ENCODE results near the gene PACC1.

Gene PACC1

DNA sequence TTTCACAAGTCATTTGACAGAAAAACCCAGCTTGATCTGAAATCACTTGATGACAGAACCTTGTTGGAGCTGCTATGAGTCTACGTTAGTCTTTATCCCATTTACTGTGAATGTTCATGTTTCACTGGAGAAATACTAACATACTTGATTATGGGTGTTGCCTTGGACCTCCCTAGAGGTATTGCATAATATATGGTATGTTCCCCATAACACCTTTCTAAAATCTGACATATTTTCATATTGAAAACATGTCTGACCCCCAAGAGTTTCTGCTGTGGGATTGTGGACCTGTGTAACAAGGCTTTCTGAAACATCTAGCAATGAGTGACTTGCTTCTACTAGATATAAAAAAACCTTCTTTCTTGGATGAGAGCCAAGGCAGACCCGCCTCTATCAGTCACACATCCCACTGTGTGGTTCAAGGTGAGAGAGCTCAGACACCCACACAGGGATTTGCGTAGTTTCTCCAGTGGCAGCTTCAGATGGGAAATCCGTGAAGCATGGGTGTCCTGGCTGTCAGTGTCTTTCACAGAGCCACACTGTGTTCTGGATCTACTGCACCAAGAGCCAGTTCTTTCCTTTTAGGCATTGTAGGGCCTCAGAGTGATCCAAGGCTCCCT is 22.6 kb upstream of the PACC1 start:
- no peak for DNase-seq

DNA sequence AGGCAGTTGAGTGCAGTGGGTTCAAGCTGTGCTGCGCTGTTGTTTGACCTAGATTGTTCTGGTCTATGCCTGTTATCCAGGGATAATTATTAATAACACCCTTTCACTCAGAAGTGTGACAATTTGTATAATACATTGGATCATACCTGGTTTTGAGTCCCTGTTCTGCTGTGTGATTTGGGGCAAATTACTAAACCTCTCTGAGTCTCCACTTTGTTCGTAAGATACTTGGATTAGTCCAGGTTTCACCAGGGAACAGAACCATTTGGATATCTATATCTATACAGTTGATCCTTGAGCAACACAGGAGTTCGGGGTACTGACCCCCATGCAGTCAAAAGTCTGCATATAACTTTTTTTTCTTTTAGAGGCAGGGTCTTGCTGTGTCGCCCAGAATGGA is 20.3 kb upstream of the PACC1 start:
- no peak for DNase-seq

DNA sequence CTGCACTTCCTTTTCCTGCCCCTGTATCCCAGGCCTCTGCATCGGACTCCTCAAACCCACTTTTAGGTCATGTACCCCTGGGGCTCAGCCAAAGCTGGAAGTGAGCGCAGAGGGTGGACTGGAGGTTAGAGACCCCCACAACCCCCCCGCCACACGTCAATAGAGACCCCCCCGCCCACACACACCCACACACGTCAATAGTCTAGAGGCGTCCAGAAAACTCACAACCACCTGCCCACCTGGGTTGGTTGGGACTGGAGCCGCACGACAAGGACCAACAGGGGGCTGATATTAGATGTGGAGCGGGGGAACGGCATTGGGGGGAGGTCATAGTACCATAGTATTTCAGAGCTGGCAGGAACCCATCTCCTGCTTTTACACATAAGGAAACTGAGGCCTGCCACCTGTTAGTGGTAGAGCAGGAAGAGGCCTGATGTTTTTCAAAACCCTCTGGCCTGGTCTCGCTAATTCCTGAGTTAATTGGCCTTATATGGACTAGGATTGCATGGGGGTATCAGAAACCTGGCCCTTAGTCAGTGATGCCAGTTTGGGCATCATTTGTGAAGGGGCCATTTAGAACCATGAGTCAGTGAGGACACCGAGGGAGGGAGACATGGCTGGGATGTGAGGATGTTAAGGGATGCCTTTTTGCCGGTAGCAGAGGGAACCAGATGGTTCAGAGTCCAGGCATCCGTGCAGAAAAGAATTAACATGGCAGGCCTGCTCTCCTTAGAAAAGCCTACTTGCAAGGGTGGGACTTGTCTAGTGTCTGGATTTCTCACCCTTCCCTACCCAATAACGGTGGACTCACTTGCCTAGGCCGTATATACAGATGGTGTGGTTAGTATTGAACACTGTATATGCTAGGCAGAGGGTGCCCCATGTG is 19.1 kb upstream of the PACC1 start:
- no peak for DNase-seq

DNA sequence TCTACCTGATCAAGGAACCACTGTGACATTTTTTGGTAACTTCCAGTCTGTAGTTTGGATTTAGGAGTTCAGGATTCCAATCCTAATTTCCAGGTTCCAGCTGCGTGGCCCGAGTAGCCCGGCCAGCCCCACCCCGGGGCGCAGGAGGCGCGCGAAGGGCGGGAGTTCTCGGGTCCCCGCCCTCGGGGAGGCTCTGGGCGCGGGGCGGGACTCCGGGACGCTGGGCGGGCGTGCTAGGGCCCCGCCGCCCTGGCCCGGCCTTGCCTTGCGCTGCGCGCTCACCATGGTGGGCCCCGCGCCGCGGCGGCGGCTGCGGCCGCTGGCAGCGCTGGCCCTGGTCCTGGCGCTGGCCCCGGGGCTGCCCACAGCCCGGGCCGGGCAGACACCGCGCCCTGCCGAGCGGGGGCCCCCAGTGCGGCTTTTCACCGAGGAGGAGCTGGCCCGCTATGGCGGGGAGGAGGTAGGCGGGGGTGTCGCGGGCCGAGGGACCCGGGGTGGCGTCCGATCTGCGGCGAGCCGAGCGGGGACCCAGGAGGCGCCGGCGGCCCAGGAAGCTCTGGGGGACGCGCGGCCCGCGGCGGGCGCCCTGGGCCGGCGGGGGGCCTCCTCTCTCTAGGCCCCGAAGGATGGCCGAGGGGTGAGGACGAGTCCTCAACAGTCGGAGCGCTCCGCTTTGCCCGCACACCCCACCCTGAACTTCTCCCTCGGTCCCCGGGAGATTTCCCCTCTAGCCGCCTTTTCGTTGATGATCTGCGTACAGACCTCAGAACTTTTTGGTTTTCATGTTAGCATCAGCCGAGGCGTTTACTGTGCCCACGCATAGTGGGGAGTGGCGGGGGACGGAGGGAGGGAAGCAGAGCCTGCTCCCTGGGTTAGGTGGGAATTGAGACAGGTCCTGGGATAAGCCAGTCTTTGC is 18.2 kb upstream of the PACC1 start, which contains the start of gene NENF:
Gene NENF, plus strand, starts transcription at position 260 of the 916 bp plus-strand sequence. Its CDS starts 24 bp downstream, at position 284.
- DNase-seq: peak; percentile 78 to 82

DNA sequence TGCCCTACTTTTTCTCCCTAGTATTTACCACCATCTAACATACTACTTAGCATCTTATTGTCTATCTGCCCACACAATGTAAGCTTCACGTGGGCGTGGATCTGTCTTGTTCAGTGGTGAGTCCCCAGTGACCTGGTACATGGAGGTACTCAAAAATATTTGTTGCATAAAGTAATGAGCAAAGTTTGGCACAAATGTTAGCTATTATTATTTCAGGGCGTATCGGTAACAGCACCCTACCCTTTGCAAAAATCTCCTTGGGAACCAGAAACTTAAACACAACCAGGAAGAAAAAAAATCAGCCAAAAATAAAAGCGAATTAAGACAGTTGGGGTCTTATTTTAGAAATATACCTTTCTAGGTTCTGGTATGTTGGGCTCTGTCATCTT is 17.6 kb upstream of the PACC1 start:
- DNase-seq: no peak

DNA sequence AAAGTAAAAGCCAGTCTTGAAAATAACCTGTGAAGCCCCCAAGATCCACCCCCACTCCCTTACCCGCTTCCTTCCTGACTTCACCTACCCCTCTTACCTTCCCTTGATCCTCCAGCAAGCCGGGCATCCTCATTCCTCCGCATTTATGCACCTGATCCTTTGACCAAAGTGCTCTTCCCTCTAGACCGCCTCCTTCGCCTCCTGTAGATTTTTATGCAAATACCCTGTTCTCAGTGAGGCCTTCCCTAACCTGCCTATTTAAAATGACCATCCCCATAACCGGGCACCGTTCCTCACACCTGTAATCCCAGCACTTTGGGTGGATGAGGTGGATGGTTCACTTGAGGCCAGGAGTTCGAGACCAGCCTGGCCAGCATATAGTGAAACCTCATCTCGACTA is 17.0 kb upstream of the PACC1 start:
- no peak for DNase-seq

DNA sequence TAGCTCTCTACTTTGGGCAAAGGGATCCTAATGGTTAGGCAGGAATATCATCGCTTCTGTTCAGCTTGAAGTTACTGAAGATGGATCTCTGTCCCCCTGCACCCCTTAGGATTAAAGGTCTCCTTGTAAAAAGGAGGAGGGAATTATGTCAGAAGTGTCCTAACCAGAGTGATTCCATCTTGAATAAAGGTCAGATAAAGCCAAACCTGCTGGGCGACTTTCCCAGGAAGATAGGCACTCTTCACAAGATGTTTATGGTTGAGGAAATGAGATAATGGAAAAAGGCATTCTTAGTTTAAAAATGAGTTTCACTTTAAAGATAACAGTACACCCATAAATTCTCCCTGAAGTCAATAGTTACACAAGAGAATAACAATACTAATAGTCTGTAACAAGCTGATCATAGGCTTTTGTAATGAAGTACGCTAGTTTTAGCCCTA is 16.3 kb upstream of the PACC1 start:
- DNase-seq: no peak

DNA sequence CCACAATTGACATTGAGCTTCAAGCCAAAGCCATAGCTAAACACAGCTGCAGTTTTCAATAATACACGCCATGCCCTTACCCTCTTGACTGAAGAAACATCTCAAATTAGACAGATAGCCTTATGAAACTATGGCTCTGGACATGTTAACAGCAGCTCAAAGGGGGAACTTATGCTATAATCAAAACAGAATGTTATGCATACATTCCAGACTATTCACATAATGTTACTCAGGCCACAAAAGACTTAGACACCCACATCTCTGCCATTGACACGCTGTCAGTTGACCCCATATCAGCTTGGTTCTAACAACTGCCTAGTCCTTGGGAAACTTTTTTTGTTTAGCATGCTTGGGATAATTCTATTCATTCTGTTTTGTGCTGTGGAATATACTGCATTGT is 15.7 kb upstream of the PACC1 start:
- DNase-seq: no peak

DNA sequence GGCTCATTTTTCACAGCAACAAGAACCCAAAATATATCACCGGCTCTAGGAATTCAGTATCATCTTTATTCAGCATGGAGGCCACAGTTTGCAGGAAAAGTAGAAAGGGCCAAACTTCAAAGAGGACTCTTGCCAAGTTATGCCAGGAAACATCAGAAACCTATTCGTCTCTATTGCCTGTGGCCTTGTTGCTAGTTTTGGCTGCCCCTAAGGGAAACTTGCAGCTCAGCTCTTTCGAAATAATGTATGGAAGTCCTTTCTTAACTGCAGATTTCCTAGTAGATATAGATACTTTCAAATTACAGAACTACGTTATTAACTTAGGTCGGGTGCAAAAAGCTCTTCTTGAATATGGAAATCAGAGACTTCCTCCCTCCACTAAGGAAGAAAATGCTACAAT is 13.8 kb upstream of the PACC1 start:
- no peak for DNase-seq

DNA sequence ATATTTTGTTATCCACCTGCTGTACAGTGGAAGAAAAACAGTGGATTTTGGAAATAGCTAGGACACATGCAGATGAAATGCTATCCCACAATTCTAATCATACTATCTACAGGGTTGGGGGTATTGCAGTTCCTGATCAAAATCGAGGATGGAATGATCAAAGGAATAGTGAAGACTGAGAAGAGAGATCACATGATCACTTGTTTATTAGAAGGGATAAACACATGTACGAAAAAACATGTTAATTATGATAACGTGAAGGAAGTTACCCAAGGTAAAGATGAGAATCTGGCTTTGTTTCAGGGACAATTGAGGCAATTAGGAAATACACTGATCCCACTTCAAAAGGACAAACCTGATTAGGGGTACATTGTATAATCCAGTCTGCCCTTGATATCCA is 9.2 kb upstream of the PACC1 start:
- DNase-seq: no peak

DNA sequence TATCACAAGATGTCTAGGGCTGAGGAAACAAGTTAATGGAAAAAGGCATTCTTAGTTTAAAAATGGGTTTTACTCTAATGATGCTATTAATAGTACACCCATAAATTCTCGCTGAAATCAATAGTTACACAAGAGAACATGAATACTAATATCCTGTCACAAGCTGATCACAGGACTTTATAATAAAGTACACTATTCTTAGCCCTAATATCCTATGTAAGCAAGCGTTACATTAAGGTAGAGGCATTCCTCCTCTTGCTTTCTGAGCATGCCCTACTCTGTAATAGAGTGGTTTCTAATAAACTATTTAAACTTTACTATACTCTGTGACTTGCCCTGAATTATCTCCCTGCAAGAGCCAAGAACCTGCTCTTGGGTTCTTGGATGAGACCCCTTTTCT is 6.5 kb upstream of the PACC1 start:
- no peak for DNase-seq

DNA sequence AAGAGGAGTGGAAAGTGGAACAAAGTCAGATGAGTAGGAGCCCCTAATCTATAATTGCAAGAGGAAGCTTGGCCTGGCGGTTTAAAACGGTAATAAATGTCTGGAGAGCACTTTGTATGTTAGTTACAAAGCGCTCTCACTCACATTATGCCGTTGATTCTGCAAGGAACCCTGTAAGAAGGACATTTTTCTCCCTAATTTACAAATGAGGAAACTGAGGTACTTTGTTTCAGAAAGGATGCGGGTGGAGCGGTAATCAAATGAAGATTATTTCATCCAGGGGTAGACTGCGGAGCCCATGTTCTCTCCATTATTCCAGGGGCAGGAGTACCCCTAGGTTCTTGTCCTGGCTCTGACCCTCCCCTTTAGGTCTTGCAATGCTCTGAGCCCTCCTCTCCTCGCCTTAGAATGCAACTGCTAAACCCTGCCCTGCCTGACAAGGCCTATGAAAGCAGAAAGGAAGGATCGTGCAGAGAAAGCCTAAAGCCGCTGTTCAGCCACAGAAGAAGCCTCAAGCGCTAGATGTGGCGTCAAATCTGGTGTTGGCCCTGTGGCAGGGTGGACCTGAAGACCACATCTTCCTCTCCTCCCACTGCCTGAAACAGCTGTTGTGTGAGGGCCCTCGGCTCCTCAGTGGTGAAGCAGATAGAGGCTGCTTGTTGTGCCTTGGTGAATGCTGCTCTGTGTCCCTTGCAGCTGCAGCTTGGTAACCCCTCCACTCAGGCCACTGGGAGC is 588 bp upstream of the PACC1 start:
- no peak for DNase-seq

DNA sequence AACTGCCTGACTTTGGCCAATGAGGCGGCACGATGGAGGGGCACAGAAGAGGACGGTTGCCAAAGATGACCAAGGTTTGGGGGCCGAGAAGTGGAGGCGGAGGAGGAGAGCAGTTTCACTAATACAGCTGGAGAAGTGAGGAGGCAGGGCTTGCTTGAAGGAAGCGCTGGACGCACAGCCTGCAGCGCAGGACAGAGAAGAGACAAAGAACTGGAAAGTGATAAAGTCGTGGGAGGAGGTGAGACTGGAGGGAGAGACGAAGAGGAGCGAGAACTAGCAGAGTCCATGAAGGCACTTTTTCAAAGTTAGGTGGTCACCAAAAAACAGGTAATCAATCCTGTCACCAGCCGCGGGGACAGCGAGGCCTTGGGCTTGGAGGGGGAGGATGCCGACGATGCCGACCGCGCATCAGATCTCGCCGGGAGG is 771 bp downstream of the PACC1 start:
- no peak for DNase-seq

DNA sequence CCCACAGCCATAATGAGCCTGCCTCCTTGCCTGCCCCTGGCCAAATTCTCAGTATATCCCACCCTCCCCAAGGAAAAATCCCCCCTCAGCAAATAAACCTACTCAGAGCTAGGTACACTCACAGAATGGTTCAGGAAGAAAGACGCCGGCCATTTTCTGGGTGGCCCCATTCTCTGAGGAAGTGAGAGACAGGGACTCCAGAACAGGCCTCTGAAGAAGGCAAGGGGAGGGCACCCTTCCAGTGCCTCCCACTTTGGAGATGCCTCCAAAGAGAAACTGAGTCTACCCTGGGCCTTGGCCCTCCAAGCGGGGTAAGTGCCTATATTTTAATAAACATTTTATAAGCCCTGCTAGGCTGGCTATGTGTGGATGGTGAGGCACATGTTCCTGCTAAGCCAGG is 2.3 kb downstream of the PACC1 start:
- DNase-seq: no peak

DNA sequence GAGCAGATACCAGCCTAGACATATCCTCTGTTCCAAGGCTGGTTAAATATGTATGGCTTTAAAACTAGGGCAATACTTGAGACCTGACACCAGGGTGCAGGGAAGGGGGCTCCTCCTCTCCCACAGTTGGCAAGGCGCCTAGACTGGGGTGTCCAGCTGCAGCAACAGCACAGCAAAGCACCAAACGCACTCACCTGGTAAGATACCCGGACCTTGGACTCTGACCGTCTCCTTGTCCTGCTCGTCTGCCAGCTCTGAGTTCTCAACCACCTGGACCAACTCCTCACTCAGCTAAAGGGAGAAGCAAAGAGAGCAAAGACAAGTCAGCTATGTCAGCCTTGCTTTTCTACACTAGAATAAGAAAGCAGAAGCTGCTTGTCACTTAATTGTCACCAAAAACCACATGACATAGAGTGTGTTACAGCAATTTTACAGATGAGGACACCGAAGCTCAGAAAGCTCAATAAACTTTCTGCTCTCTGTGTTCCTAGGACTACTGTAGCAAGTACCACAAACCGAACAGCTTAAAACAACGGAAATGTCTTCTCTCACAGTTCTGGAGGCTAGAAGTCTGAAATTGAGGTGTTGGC is 4.4 kb downstream of the PACC1 start:
- no peak for DNase-seq

DNA sequence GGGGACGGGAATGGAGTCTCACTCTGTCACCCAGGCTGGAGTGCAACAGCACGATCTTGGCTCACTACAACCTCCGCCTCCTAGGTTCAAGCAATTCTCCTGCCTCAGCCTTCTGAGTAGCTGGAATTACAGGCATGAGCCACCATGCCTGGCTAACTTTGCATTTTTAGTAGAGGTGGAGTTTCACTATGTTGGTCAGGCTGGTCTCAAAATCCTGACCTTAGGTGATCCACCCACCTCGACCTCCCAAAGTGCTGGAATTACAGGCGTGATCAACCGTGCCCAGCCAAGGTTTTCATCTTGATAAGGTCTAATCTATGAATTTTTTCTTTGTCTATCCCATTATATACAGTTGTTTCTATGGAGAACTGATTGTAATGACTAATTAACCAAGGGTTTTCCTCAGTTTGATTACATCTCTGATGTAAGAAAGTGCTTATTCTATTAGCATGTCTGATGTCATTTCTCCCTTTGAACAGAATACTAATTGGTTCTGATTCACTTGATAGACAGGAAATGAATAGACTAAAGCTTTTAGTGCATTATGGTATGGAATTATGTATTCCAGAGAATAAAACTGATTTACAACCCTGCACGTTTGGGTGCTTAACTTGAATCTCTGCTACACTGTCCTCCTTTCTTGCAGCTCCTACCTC is 11.9 kb downstream of the PACC1 start:
- no peak for DNase-seq

DNA sequence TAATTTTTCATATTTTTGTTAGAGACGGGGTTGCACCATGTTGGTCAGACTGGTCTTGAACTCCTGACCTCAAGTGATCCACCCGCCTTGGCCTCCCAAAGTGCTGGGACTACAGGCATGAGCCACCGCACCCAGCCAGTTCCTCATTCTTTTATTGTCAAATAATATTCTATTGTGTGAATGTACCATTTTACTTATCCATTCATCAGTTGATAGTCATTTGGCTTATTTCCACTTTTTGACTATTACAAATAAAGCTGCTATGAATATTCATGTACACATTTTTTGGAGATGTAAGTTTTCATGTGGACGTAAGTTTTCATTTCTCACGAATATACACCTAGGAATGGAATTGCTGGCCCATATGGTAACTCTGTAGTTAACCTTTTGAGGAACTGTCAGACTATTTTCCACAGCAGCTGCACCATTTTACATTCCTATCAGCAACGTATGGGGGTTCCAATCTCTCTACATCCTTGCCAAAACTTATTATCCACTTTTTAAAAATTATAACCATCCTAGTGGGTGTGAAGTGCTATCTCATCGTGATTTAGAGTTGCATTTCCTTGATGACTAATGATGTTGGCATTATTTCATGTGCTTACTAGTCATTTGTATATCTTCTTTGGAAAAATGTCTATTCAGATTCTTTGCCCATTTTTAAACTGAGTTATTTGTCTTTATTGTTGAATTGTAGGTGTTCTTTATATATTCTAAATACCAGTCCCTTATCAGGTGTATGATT is 12.7 kb downstream of the PACC1 start:
- no peak for DNase-seq

DNA sequence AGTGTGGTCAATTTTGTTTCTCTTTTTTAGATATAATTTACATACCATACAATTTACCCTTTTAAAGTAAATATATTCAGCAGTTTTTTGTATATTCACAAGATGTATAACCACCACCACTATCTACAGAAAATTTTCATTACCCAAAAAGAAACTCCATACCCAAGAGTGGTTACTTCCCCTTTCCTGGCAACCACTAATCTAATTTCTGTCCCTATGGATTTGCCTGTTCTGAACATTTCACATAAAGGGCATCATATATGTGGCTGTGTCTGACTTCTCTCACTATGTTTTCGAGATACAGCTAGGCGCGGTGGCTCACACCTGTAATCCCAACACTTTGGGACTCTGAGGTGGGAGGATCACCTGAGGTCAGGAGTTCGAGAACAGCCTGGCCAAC is 13.6 kb downstream of the PACC1 start:
- no peak for DNase-seq

DNA sequence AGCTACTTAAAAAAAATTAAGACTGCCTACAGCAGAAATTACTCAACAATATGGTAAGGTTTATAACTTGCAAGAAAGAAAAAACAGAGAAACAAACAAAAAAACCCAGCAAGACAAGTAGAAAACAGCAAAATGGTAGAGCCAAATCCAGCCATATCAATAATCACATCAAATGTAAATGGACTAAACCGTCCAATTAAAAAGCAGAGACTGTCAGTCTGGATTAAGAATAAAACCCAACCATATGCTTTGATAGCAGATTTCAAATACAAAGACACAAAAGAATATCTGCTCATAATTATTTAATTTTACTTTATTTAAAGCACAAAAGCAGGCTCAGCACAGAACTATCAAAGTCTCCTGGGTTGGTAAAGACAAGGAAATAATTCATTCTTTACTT is 17.5 kb downstream of the PACC1 start:
- no peak for DNase-seq

DNA sequence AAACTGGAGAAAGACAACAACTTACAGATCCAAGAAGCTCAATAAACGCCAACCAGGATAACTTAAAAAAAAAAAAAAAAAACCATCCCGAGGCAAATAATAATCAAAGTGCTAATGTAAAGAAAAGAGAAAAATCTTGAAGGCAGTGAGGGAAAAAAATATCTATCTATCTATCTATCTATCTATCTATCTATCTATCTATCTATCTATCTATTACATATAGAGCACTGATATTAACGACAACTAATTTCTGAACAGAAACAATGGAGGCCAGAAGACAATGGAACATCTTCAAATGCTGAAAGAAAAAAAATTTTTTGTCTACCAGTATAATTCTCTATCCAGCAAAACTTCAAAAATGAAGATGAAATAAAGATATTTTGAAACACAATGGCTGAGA is 18.0 kb downstream of the PACC1 start:
- DNase-seq: no peak
